SHP77 treated with DMSO at 0.1 percent for 48 hours (cell line): ENCODE results near the gene CAPZA2.
A peak's percentile ranks its signal among the peaks of the same experiment; 100 is the strongest.
"Not testable (repeated sequence)": the region's sequence is repeated elsewhere in the genome, so short reads cannot be mapped to it uniquely, and the experiment has no call there.

Source experiments
- DNase-seq: peaks from one replicate; lab custom pipeline; 2025; lab: John Stamatoyannopoulos, UW

The CAPZA2 gene

DNA sequence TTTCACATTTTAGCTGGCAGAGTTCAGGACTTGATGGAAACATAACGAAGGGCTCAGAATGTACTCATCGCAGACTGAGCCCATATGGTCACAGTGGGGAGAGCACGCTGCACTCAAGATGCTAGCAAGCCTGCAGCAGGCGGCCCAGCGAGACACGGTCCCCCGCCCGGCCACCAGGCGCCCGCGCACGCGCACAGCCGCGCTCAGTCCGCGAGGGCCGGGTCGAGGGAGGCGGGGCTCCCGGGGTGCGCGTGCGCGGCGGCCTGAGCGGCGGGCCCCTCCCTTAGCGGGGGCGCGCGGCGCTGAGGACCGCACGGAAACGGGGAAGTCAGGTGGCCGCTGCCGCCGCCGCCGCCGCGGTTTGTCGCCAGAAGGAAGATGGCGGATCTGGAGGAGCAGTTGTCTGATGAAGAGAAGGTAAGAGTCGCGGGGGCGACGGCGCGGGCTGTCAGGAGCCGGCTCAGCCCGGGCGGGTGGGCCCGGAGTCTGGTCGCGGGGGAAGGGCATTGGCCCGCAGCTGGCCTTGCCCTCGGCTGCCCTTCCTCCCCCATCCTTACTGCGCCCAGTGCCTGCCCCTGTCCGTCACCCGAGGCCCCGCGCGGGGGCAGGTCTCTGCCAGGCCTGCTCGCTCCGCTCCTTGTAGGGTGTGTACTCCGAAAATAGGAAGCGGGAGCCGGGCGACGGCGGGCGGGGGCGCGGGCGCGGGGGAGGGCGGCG lies at the start of gene CAPZA2:
CAPZA2 (plus strand) TSS at position 354 of the 717 bp plus-strand sequence; CDS start at position 379, 25 bp downstream.
- peak; percentile 66 for DNase-seq

- DNase-seq: no peak
Measured at GRCh38 chr7:116812860-116813259, 49.5 kb upstream of the CAPZA2 start.

- not testable (repeated sequence) for DNase-seq
Measured at GRCh38 chr7:116813371-116813770, 49.0 kb upstream of the CAPZA2 start.

DNA sequence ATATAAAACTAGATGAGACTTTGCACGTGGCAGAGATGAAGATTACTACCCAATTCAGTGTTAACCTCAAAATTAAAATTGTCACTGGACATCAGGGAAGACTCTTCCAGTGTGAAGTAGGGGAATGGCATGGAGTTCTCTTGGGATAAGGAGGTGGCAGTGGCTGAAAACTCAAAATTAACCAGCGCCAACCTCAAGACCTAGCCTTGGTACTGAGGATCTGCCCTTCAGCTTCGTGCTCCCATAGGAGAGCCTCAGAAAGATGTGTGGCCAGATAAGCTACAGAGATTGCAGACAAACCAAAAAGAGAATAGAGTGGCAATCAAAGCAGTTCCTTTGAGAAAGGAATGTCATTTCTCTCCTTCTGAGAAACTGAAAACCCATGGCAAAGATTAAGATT lies 47.3 kb upstream of the CAPZA2 start:
- no peak for DNase-seq

GRCh38 chr7:116820149-116820548 lies 42.2 kb upstream of the CAPZA2 start:
- DNase-seq: no peak

DNA sequence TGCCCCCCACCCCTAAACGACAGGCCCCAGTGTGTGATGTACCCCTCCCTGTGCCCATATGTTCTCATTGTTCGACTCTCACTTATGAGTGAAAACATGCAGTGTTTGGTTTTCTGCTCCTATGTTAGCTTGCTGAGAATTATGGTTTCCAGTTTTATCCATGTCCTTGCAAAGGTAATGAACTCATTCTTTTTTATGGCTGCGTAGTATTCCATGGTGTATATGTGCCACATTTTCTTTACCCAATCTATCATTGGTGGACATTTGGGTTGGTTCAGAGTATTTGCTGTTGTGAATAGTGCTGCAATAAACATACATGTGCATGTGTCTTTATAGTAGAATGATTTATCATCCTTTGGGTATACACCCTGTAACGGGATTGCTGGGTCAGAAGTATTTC lies 40.7 kb upstream of the CAPZA2 start:
- DNase-seq: not testable (repeated sequence)

- DNase-seq: no peak
Measured at GRCh38 chr7:116824449-116824848, 37.9 kb upstream of the CAPZA2 start.

DNA sequence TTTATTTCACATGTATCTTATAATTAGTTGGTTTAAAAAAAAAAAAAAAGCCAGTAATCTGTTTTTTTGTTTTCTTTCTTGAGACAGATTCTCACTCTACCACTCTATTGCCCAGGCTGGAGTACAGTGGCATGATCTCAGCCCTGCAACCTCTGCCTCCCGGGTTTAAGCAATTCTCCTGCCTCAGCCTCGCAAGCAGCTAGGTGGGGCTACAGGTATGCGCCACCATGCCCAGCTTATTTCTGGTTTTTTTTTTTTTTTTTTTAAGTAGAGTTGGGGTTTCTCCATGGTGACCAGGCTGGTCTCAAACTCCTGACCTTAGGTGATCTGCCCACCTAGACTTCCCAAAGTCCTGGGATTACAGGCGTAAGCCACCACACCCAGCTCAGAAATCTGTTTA lies 34.1 kb upstream of the CAPZA2 start:
- no peak for DNase-seq

DNA sequence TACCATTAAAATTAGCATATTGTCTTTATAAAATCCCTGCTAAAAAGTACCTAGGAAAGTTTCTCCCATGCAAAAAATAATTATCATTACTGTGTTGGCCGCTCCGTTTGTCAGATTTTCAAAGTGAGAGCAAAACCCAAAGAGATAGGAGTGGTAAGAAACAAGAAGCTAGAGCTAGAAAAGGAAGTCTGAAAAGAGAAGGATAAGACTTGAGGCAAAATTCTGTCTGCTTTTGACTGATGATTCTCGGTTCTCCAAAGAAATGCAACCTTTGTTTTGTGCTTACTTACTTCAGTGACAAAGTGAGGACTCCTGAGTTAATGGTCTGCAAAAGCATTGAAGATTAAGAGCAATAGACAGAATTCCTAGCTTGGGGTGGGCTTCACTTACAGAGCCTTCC lies 33.3 kb upstream of the CAPZA2 start:
- no peak for DNase-seq

- no peak for DNase-seq
Measured at GRCh38 chr7:116829493-116829892, 32.9 kb upstream of the CAPZA2 start.

DNA sequence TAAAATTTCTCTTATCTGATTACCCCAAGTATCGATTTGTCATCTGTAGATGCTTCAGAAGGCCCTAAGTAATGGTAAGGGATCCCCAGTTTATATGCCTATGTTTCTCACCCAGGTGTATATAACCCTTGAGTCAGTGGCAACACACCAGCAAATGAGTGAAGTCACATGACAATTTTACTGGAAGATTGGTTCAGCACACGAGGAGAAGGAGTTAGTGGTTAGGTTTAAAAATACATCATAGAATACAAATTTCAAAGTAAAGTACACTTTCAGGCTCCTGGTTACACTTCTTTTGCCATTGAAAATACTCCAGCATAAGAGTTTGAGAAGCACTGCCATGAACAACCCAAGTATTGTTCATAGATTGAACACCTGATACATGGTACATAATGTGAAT lies 29.7 kb upstream of the CAPZA2 start:
- no peak for DNase-seq

DNA sequence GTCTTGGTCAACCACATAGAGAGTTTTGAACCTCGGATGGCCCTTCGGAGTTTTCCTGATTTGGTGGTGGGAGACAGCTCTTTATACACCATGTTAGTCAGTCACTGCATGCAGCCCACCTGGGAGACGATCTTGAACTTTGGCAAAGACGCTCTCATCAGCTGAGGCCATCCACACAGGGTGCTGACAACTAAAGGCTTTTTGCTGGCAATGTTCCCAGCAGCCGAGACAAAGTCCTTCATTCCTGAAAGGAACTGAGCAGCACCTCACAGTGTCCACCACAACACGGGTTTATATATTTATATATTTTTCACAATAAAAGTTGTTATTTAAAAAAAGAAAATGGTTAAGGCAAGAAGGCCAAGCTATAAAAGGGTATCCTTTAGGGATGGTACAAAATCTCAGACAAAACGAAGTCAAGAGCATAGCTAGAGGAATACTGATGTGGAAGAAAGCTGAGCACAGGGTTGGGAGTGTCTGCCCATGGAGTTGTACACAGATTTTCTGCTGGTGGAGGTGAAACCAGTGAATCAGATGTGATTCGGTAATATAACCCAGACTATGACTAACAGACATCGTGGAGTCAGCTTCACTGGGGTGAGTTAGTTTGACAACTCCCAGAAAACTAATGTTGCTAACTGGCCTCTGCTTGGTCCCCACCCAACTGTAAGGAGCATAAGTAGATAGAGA lies 27.4 kb upstream of the CAPZA2 start:
- no peak for DNase-seq

- DNase-seq: no peak
Measured at GRCh38 chr7:116836048-116836447, 26.3 kb upstream of the CAPZA2 start.

DNA sequence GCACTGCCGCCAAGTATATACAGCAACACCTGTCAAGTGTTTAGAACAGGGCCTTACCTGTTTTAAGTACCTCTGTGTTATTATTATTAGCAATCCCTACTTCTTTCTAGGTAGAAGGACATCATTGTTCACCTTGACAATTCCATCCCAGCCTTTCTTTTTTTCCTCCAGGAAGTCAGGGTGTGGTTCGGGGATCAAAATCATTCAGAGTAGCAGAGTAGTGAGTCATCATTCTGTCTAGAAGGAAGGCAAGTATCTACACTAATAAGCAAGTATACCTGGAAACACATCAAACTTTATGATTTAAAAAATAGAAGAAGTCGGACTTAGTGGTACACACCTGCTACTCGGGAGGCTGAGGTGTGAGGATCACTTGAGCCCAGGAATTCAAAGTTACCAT lies 25.5 kb upstream of the CAPZA2 start:
- no peak for DNase-seq

DNA sequence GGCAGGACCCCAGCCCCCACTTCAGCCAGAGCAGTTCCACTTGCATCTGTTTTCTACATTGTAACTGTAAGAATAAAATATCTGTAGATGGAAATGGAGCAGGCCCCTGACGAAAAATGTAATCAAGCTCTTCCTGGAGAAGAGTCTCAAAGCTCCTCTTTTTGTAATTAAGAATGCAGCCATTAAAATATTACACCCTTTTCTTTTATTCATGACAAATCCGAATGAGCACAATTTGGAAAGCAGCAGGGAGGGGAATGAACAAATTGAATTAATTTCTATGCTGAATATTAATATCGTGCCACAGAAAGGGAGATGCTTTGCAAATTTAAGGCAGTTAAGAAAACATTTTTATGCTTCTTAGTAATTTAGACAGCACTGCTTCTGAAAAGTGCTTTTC lies 24.8 kb upstream of the CAPZA2 start:
- no peak for DNase-seq

- no peak for DNase-seq
Measured at GRCh38 chr7:116840256-116840655, 22.1 kb upstream of the CAPZA2 start.

DNA sequence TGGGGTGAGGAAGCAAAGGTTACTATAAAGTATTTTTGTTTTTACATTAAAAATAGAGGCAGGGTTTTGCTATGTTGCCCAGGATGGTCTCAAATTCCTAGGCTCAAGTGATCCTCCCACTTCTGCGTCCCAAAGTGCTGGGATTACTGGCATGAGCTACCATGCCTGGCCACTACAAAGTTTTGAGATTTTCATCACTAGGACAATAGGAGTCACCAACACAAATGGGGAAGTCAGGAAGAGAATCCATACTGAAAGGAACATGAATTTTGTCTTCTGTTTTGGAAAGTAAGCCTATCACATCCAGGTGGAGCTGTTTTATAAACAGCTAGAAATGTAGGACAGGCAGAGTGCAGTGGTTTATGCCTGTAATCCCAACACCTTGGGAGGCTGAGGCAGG lies 20.0 kb upstream of the CAPZA2 start:
- no peak for DNase-seq

GRCh38 chr7:116843378-116843777 lies 19.0 kb upstream of the CAPZA2 start:
- no peak for DNase-seq

DNA sequence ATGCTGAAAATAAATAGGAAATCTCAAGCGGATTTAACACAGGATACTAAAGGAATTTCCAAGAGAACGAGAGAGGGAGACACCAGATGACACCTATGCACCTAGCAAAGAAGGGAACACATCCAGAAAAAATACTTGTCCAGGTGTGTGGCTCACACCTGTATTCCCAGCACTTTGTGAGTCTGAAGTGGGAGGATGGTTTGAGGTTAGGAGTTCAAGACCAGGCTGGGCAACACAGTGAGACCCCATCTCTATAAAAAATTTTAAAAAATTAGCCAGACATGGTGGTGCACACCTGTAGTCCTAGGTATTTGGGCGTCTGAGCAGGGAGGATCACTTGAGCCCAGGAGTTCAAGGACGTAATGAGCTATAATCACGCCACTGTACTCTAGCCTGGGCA lies 11.2 kb upstream of the CAPZA2 start:
- no peak for DNase-seq

- DNase-seq: no peak
Measured at GRCh38 chr7:116851671-116852070, 10.7 kb upstream of the CAPZA2 start.

GRCh38 chr7:116854132-116854531 lies 8.3 kb upstream of the CAPZA2 start:
- DNase-seq: no peak

DNA sequence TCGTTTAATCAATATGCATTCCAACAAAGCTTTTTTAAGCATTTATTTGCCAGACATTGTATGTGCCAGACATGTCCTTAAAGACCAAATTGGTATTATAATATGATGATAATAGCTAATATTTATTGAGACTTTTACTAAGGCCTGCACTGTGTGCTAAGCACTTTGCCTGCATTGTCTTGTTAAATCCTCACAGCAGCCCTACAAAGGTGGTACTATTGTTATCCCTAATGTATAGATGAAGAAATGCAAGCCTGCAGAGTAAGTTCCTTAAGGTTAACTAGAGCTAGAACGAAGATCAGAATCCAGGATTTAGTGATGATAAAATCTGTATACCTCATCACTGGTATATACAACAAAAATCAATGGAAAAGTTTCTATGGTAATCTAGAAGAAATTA lies 5.3 kb upstream of the CAPZA2 start:
- no peak for DNase-seq

GRCh38 chr7:116859323-116859722 lies 3.1 kb upstream of the CAPZA2 start:
- DNase-seq: no peak

GRCh38 chr7:116861717-116862116 lies 670 bp upstream of the CAPZA2 start:
- DNase-seq: no peak
